Posterior cingulate gyrus (tissue), 11 donors: Measurements from ENCODE around the gene PRKCB.
"Not testable (repeated sequence)": the region's sequence is repeated elsewhere in the genome, so short reads cannot be mapped to it uniquely, and the experiment has no call there.

Experiments
- DNase-seq, 10 donors: peaks; one replicate each; pipeline versions ENCODE4 v3.0.0 to v3.0.0-alpha.2; 2020 to 2021; ENCODE audit warnings: mixed read lengths in 3 of 10
- intact Hi-C: fragments of 100-400 bp; cut with DNase I; formaldehyde crosslinking; loops from one replicate; pipeline ENCODE4 v1.15.1; 2023

PRKCB gene

GRCh38 chr16:24069036-24069590 lies 233.3 kb downstream of the PRKCB start:
- intact Hi-C loops = no loop called here
- no peak for DNase-seq

DNA sequence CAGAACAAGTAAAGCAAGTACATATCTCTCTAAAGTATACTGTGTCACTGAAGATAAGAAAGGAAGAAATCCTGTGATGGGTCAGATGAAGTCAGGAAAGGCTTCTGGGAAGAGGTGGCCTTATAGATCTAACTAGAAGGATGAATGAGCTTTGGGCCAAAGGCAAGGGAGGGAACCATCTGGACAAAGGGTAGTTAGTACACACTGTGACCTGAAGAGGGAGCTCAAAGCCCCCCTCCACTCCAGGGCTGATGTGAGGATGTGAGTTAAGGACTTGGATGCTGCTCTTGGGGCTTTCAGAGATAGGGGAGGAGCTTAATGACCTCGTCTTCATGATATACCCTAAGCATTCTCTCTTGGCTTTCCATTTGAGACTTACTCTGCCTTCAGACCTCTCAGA lies 235.1 kb downstream of the PRKCB start:
- intact Hi-C loops = no loop called here
- DNase-seq = peak in 1 of 10 donors; percentile 41

DNA sequence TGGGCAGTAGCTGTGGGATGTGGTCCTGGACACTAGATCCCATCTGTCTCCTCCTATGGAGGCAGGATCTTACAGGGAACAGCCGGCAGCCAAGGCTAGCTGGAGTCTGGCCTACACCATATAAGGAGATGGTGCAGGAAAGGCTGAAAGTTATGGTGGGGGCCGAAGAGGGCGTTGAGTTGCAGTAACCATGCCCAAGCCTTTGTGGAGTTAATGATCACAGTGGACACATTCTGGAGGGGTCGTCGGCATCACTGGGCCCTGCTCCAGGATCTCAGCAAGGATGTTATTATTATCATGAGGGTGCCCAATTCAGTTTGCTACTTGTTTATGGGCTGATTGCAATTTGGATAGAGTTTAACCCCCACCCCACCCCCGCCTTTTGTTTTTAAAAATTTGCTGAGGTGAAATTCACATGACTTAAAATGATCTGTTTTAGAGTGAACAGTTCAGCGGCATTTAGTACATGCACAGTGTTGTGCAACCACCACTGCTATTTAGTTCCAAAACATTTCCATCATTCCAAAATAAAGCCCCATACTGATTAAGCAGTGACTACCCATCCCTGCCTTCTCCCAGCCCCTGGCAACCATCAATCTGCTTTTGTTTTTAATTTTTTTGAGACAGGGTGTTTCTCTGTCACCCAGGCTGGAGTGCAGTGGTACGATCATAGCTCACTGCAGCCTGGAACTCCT lies 236.0 kb downstream of the PRKCB start:
- intact Hi-C loops = no loop called here
- no peak for DNase-seq

DNA sequence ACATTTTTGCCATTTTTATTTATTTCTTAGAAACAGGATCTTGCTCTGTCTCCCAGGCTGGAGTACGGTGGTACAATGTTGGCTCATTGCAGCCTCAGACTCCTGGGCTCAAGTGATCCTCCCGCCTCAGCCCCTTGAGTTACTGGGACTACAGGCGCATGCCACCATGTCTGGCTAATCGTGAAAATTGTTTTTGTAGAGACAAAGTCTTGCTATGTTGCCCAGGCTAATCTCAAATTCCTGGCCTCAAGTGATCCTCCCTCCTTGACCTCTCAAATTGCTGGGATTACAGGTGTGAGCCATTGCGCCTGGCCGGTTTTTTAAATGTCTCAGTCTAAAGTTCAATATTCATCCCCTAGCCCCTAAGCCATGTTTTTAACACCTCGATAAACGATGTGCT lies 237.5 kb downstream of the PRKCB start:
- DNase-seq = no peak
- intact Hi-C loops = no loop called here

GRCh38 chr16:24074574-24074973 lies 238.8 kb downstream of the PRKCB start:
- no peak for DNase-seq
- intact Hi-C loops = no loop called here

DNA sequence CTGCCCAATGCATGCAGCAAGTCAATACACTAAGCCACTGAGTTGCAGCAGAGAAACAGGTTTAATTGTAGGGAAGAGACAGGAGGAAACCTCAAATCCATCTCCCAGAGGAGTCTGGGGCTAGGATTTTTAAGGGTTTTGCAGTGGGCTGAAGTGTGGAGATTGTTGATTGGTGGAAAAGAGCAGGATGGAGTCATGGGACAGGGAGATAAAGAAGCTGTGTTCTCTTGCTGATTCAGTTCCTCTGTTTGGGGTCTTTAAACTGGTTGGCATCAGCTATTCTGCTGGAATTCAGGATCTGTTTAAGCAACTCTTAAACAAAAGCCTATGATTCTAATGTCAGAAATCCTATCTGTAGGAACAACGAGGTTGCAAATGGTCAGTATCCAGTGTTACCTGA lies 239.5 kb downstream of the PRKCB start:
- intact Hi-C loops = no loop called here

DNA sequence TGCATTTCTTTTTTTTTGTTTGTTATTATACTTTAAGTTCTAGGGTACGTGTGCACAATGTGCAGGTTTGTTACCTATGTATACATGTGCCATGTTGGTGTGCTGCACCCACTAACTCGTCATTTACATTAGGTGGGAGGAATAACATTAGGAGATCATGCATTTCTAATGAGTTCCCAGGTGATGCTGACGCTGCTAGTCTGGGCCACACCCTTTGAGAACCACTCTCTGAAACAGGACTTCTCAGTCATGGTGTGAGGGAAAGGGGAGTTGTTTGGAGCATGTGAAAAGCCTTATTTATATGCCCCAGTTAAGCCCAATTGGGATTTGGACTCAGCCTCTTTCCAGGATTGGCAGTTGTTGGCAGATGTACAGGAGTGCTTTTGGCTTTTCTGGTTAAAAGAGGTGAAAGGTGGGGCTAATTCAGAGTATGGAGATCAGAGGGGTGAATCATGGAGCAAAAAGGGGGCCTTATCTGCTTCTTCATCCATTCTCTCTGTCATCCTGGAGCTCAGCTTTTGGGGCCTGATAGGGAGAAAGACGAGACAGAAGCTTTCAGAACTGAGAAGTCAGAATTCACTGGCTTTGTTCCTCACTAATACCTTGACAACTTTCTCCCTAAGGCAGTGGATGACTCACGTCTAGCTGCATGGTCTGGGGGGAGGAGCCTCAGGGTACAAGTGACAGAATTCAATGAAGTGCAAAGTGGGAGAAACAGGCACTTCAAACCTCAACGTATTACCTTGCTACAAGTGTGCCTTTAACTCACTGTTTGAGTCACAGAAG lies 240.3 kb downstream of the PRKCB start:
- intact Hi-C loops = no loop called here
- peak in 2 of 10 donors; percentile 22 to 55 for DNase-seq

More for the DNA sequence above, 239.5 kb downstream of the PRKCB start:
- no peak for DNase-seq

DNA sequence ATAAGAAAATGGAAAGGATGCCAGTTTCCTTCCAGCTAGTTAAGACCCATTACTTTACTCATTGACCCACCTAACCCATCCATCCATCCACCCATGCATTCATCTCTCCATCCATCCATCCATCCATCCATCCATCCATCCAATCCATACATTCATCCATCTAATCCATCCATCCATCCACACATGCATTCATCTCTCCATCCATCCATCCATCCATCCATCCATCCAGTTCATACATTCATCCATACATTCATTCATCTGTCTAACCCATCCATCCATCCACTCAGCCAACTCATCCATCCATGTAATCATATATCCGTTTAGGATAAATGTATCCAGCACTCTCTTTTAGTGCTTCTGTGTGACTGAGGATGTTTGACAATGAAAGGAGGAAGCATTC lies 241.5 kb downstream of the PRKCB start:
- intact Hi-C loops = no loop called here
- DNase-seq = no peak

DNA sequence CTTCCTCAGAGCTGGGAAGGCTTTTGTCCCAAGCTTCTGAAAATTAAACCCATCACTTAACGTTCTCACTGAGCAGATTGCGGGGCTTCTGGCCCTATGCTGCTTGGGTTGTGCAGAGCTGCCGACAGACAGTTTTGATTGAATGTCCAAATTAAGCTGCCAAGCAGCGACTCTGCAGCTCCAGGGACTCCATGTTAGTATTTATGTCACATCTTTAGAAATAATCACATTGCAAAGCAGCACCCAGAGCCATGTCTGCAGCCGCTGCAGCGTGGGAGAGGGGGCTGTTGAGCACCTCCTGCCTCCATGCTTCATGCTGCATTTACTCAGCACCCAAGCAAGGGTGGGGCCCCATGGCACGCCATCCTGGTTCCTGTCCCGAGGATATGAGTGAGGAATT lies 242.2 kb downstream of the PRKCB start:
- DNase-seq = peak in 6 of 10 donors; percentile 11 to 89 (median 59)

GRCh38 chr16:24085666-24086065 lies 249.9 kb downstream of the PRKCB start:
- intact Hi-C loops = no loop called here
- DNase-seq = no peak

More for the DNA sequence above, 242.2 kb downstream of the PRKCB start:
- intact Hi-C loops = no loop called here

- intact Hi-C loops = no loop called here
- peak in 1 of 10 donors; percentile 58 for DNase-seq
Measured at GRCh38 chr16:24087891-24088410, 252.2 kb downstream of the PRKCB start.

- DNase-seq = no peak
- intact Hi-C loops = no loop called here
Measured at GRCh38 chr16:24088767-24089166, 253.0 kb downstream of the PRKCB start.

DNA sequence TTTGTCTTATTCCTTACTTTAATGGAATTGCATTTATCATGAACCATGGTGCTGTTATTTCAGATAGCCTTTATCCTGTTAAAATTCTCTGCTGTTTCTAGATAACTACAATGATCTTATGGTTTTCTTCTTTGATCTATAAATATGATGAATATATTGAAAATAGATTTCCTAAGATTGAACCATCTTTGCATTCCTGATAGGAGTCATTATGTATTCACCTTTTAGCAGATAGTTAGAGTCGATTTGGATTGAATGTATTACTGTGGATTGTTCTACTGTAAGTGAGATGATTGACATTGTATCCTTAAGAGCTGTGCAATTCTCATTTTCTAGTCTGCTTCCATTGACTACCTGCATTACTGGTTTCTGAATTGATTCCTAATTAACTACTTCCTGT lies 255.3 kb downstream of the PRKCB start:
- DNase-seq = no peak
- intact Hi-C loops = no loop called here

- intact Hi-C loops = no loop called here
- no peak for DNase-seq
Measured at GRCh38 chr16:24093049-24093448, 257.3 kb downstream of the PRKCB start.

DNA sequence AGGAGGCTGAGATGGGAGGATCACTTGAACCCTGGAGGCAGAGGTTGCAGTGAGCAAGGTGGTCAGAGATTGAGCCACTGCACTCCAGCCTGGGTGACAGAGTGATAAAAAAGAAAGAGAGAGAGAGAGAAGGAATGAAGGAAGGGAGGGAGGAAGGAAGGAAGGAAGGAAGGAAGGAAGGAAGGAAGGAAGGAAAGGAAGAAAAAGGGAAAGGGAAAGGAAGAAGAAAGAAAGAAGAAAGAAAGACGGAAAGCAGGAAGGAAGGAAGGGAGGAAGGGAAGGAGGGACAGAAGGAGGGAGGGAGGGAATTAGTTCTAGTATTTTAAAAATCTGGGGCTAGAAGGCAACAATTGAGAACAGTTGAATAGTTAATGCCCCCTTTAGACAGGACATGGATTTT lies 258.9 kb downstream of the PRKCB start:
- intact Hi-C loops = no loop called here
- DNase-seq = no peak

DNA sequence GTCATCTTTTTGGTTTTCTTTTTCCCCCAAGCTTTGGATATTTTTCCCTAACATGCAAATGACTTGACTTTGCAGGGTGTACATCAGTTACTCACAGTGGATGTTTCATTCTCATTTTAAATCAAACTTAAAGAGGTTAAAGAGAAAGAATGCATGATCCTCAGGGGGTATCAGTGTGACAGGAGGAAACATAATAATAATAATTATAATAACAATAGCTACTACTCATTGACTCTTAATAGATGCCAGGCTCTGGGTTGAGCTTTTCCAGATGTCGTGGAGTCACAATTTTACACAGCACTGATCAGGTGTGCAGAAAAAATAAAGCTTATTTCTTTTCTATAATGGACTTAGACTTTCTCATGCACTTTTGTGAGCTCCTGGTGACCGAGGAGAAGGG lies 263.1 kb downstream of the PRKCB start:
- DNase-seq = no peak
- intact Hi-C loops = no loop called here

- no peak for DNase-seq
- intact Hi-C loops = no loop called here
Measured at GRCh38 chr16:24101431-24101830, 265.6 kb downstream of the PRKCB start.

- intact Hi-C loops = no loop called here
Measured at GRCh38 chr16:24102209-24102660, 266.5 kb downstream of the PRKCB start.

DNA sequence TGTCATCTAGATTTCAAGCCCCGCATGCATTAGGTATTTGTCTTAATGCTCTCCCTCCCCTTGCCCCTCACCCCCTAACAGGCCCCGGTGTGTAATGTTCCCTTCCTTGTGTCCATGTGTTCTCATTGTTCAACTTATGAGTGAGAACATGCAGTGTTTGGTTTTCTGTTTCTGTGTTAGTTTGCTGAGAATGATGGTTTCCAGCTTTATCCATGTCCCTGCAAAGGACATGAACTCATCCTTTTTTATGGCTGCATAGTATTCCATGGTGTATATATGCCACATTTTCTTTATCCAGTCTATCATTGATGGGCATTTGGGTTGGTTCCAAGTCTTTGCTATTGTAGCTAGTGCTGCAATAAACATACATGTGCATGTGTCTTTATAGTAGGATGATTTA lies 269.7 kb downstream of the PRKCB start:
- intact Hi-C loops, DNase-seq: not testable (repeated sequence)

More at GRCh38 chr16:24102209-24102660, 266.5 kb downstream of the PRKCB start:
- DNase-seq = peak in 6 of 10 donors; percentile 33 to 92 (median 60)

- intact Hi-C loops = not testable (repeated sequence)
Measured at GRCh38 chr16:24108090-24108489, 272.3 kb downstream of the PRKCB start.

DNA sequence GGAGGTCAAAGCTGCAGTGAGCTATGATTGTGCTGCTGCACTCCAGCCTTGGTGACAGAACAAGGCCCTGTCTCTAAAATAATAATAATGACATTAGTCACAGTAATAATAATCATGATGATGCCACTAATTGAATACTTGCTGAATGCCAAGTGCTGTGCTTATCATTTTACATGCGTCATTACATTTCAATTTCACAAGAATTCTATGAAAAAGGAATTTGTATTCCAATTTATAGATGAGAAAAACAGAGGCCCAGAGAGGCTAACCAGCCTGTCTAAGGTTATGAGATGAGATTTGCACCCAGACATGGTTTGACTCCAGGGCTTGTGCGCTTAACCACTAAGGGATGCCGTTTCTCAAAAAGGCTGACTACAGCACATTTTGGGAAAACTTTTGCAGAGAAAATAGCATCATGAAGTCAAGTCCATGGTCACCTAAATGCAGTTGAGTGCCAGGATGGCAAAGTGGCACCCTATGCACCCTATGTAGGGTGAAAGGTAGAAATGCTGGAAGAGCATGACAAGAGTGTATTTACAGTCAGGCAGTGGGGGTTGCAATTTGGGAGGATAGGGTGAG lies 276.0 kb downstream of the PRKCB start:
- intact Hi-C loops = no loop called here
- no peak for DNase-seq

More at GRCh38 chr16:24108090-24108489, 272.3 kb downstream of the PRKCB start:
- not testable (repeated sequence) for DNase-seq
